Neural progenitor cell (in vitro differentiated cells): ENCODE results near the gene ULK4. TPM values are rescaled to one million over a fixed set of nuclear protein-coding genes. Genes with fewer than 3 reads are reported as not detected.
A peak's percentile ranks its signal among the peaks of the same experiment; 100 is the strongest.
"Not testable (repeated sequence)": the region's sequence is repeated elsewhere in the genome, so short reads cannot be mapped to it uniquely, and the experiment has no call there.

ENCODE experiments used
- DNase-seq: peaks from one replicate; pipeline ENCODE4 v3.0.0-alpha.2; 2016; ENCODE audit warnings: low spot score
- H2AFZ ChIP-seq: fragments of 200-600 bp; sonication (generic); replicated peaks from 2 replicates; pipeline ENCODE4 v1.6.1; 2016; ENCODE audit warnings: antibody characterized with exemption
- H3F3A ChIP-seq: fragments of 200-600 bp; sonication (generic); 2 replicates; pipeline ENCODE4 v1.6.1; 2016; ENCODE audit warnings: antibody characterized with exemption, low read depth
- H3K27ac ChIP-seq: fragments of 200-600 bp; sonication (generic); 2 replicates; pipeline ENCODE4 v1.5.1; 2016; ENCODE audit warnings: mild to moderate bottlenecking
- H3K27me3 ChIP-seq: fragments of 200-600 bp; sonication (generic); 2 replicates; pipeline ENCODE4 v1.6.1; 2016; ENCODE audit warnings: mild to moderate bottlenecking, moderate library complexity
- H3K36me3 ChIP-seq: fragments of 200-600 bp; sonication (generic); 2 replicates; pipeline ENCODE4 v1.5.1; 2016
- H3K4me1 ChIP-seq: fragments of 200-600 bp; sonication (generic); 2 replicates; pipeline ENCODE4 v1.6.1; 2016; ENCODE audit warnings: mixed run types
- H3K4me2 ChIP-seq: fragments of 200-600 bp; sonication (generic); 2 replicates; pipeline ENCODE4 v1.6.1; 2016
- H3K4me3 ChIP-seq: fragments of 200-600 bp; sonication (generic); 2 replicates; pipeline ENCODE4 v1.5.1; 2016
- H3K79me2 ChIP-seq: fragments of 200-600 bp; sonication (generic); 2 replicates; pipeline ENCODE4 v1.6.1; 2016; ENCODE audit warnings: low read depth
- H3K9ac ChIP-seq: fragments of 200-600 bp; sonication (generic); 2 replicates; pipeline ENCODE4 v1.6.1; 2016
- H3K9me3 ChIP-seq: fragments of 200-600 bp; sonication (generic); 2 replicates; pipeline ENCODE4 v1.5.1; 2016; ENCODE audit warnings: low read depth
- H4K20me1 ChIP-seq: fragments of 200-600 bp; sonication (generic); 2 replicates; pipeline ENCODE4 v1.6.1; 2016; ENCODE audit warnings: low read depth
- H3K27ac Mint-ChIP-seq: 3 replicates; pipeline ENCODE4 v1.8.0; 2021; ENCODE audit warnings: mixed read lengths
- H3K27me3 Mint-ChIP-seq: 2 replicates; pipeline ENCODE4 v1.8.0; 2022; ENCODE audit warnings: low read depth, mild to moderate bottlenecking, inconsistent platforms, moderate library complexity, mixed read lengths; ENCODE audit not compliant: insufficient read depth
- H3K36me3 Mint-ChIP-seq: 3 replicates; pipeline ENCODE4 v1.8.0; 2021; ENCODE audit warnings: mixed read lengths
- H3K4me1 Mint-ChIP-seq: 3 replicates; pipeline ENCODE4 v1.8.0; 2021; ENCODE audit warnings: mixed read lengths
- H3K4me3 Mint-ChIP-seq: 3 replicates; pipeline ENCODE4 v1.8.0; 2021; ENCODE audit warnings: mild to moderate bottlenecking, moderate library complexity, mixed read lengths
- H3K9me3 Mint-ChIP-seq: 3 replicates; pipeline ENCODE4 v1.8.0; 2020; ENCODE audit warnings: mixed read lengths
- CTCF ChIP-seq: fragments of 200-600 bp; sonication (generic); IDR thresholded peaks from 2 replicates; pipeline ENCODE4 v1.5.1; 2017; ENCODE audit warnings: antibody characterized with exemption, mild to moderate bottlenecking
- EZH2 ChIP-seq: fragments of 200-600 bp; sonication (generic); IDR thresholded peaks from 2 replicates; pipeline ENCODE4 v1.6.1; 2017; ENCODE audit warnings: antibody characterized with exemption, mild to moderate bottlenecking, moderate library complexity
- EZH2phosphoT487 ChIP-seq: fragments of 200-600 bp; sonication (generic); IDR thresholded peaks from 2 replicates; pipeline ENCODE4 v1.6.1; 2017; ENCODE audit warnings: antibody characterized with exemption
- total RNA-seq: library from RNA; depleted of rRNA; stranded (reverse); fragments of >200 nt; gene quantifications from 2 replicates; pipeline ENCODE4 v1.2.3, GENCODE V29; 2015; ENCODE audit warnings: low replicate concordance

ULK4 gene
- total RNA-seq, 1 donor from 2014 or later, result 33.0 TPM

DNA sequence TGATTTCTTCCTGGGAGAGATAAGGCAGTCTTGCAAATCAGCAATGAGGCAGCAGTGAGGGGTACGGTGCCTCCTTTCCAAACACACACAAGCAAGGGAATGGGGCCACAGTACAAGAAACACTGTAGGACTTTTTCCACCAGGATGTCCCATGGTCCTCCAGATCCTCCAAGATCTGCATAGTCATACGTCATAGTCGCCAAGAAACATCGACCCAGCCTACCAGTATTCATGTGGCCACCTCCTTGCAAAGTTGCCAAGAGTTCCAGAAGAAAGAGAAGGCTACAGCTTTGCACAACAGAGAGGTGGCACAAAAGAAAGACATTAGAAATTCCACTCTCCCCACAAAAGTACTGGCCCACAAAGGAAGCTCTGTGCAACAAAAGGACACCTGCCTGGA is 504.7 kb downstream of the ULK4 start:
- TF ChIP-seq CTCF, result no peak
- H3K4me1 Mint-ChIP-seq, result peaks cover 7% of the 10 kb centered on the region

GRCh38 chr3:41456162-41456561 is 505.7 kb downstream of the ULK4 start:
- Histone ChIP-seq H2AFZ (no peak overlapping the region), H4K20me1 (no peaks in the 10 kb centered on the region), H3K27me3 (no peaks in the 10 kb centered on the region), H3F3A (no peaks in the 10 kb centered on the region), H3K9ac (no peak overlapping the region), H3K4me3 (no peak overlapping the region), H3K36me3 (no peaks in the 10 kb centered on the region), H3K4me2 (no peak overlapping the region), H3K27ac (no peak overlapping the region), H3K4me1 (peaks cover 7% of the 10 kb centered on the region), H3K9me3 (no peaks in the 10 kb centered on the region), H3K79me2 (no peaks in the 10 kb centered on the region)
- Mint-ChIP-seq H3K36me3 (peaks cover 3% of the 10 kb centered on the region), H3K4me3 (no peak overlapping the region), H3K9me3 (no peaks in the 10 kb centered on the region), H3K4me1 (peaks cover 7% of the 10 kb centered on the region), H3K27me3 (no peaks in the 10 kb centered on the region), H3K27ac (no peak overlapping the region)
- TF ChIP-seq CTCF (no peak), EZH2phosphoT487 (no peak), EZH2 (no peak)
- DNase-seq, result no peak

More for the DNA sequence above, 504.7 kb downstream of the ULK4 start:
- Histone ChIP-seq H3K4me3 (no peak overlapping the region), H4K20me1 (no peaks in the 10 kb centered on the region), H3K9ac (no peak overlapping the region), H3F3A (no peaks in the 10 kb centered on the region), H3K27ac (no peak overlapping the region), H3K4me1 (peaks cover 7% of the 10 kb centered on the region), H3K4me2 (no peak overlapping the region), H3K9me3 (no peaks in the 10 kb centered on the region), H3K27me3 (no peaks in the 10 kb centered on the region), H3K36me3 (no peaks in the 10 kb centered on the region), H2AFZ (no peak overlapping the region), H3K79me2 (no peaks in the 10 kb centered on the region)
- Mint-ChIP-seq H3K27me3 (no peaks in the 10 kb centered on the region), H3K27ac (no peak overlapping the region), H3K9me3 (no peaks in the 10 kb centered on the region), H3K36me3 (peaks cover 3% of the 10 kb centered on the region), H3K4me3 (no peak overlapping the region)
- DNase-seq, result peak; percentile 6

DNA sequence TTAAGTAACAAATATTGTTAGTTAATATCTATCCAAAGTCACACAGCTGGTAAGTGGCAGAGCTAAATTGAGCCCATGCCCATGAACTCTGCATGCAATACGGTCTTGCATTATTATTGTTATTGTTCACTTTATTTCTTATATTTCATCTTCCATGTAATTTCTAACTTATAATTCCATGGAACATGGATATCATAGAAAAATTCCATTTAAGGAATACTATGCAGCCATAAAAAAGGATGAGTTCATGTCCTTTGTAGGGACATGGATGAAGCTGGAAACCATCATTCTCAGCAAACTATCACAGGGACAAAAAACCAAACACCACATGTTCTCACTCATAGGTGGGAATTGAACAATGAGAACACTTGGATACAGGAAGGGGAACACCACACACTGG is 508.3 kb downstream of the ULK4 start:
- not testable (repeated sequence) for H3K79me2 ChIP-seq, H3K4me1 Mint-ChIP-seq

GRCh38 chr3:41450416-41451231 is 511.3 kb downstream of the ULK4 start:
- H3K9ac ChIP-seq, result no peak overlapping the region
- Mint-ChIP-seq H3K4me1 (no peaks in the 10 kb centered on the region), H3K27me3 (peaks cover 2% of the 10 kb centered on the region), H3K9me3 (no peaks in the 10 kb centered on the region), H3K36me3 (peaks cover 3% of the 10 kb centered on the region), H3K4me3 (no peak overlapping the region), H3K27ac (no peak overlapping the region)
- H3F3A ChIP-seq, result no peaks in the 10 kb centered on the region
- no peaks in the 10 kb centered on the region for H4K20me1 ChIP-seq
- H2AFZ ChIP-seq, result no peak overlapping the region
- no peaks in the 10 kb centered on the region for H3K9me3 ChIP-seq
- peak; percentile 48 for TF ChIP-seq CTCF
- no peak for TF ChIP-seq EZH2phosphoT487
- DNase-seq, result peak; percentile 47
- no peaks in the 10 kb centered on the region for H3K79me2 ChIP-seq
- no peak overlapping the region for H3K4me2 ChIP-seq
- no peaks in the 10 kb centered on the region for H3K36me3 ChIP-seq
- H3K4me3 ChIP-seq, result no peak overlapping the region
- H3K27me3 ChIP-seq, result no peaks in the 10 kb centered on the region
- no peaks in the 10 kb centered on the region for H3K4me1 ChIP-seq
- no peak overlapping the region for H3K27ac ChIP-seq

More for the DNA sequence above, 508.3 kb downstream of the ULK4 start:
- not testable (repeated sequence) for H3K27me3 ChIP-seq, H3K4me1 ChIP-seq, H3K27ac ChIP-seq, H4K20me1 ChIP-seq, H3K36me3 Mint-ChIP-seq, H2AFZ ChIP-seq, H3K36me3 ChIP-seq, H3K27me3 Mint-ChIP-seq, H3F3A ChIP-seq, H3K9me3 Mint-ChIP-seq, H3K4me3 ChIP-seq, H3K27ac Mint-ChIP-seq, H3K4me2 ChIP-seq, DNase-seq, H3K9ac ChIP-seq, H3K9me3 ChIP-seq, H3K4me3 Mint-ChIP-seq
